Sigmoid colon (tissue), 4 donors: Measurements from ENCODE around the gene NGF.

Source experiments
- CTCF ChIP-seq, 4 experiments: fragments of 450-650 bp in 3 of 4; fragments of 200-600 bp in 1 of 4; IDR thresholded peaks; one replicate each; pipeline ENCODE4 v1.5.1; 2016 to 2019; ENCODE audit warnings: antibody characterized with exemption in 4 of 4, mild to moderate bottlenecking in 3 of 4, moderate library complexity in 2 of 4
- EP300 ChIP-seq, 4 donors: sonication (generic); formaldehyde crosslinking; IDR thresholded peaks; one replicate each; pipeline ENCODE4 v1.6.1; 2017; ENCODE audit warnings: antibody characterized with exemption in 4 of 4
- POLR2A ChIP-seq, 2 donors: fragments of 450-650 bp; IDR thresholded peaks; one replicate each; pipeline ENCODE4 v1.6.1; 2016; ENCODE audit warnings: antibody characterized with exemption in 2 of 2, mild to moderate bottlenecking in 2 of 2, moderate library complexity in 2 of 2
- POLR2AphosphoS5 ChIP-seq, 4 donors: sonication (generic); formaldehyde crosslinking; IDR thresholded peaks; one replicate each; pipeline ENCODE4 v1.6.1; 2017; ENCODE audit warnings: antibody characterized with exemption in 4 of 4

DNA sequence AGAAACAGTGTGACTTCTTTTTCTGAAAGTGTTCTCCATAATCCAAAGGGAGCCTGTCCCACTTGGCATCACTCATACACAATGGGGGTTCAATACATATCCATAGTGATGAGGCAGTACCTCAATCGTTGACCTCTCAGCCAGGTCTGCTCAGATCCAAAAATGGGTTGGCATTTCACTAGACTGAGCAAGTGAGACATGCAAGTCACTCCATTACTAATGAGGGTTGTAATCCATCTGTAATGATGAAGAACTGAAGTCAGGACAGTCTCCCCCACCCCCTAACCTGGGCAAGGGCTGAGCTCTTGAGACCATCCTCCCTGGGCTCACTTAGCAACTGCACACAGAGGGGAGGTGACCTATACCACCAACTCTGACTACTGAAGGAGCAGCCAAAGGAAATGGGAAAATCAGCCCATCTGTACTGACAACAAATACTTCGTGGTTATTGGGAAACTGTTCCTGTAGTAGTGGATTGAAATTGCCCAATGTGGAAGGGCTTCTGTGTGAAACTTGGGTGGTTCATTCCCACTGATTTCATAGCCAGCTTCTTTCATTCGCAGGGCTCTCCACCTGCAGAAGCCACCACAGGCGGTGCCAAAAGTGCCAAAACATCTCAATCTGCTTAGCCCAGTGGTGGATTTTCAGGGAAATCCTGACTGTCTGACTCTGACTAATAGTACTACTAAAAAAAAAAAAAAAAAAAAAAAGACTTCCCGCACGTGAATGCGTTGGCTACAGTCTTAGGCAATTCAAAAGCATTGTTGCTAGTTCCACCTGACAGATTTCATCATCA lies 5.0 kb downstream of the NGF start:
- TF ChIP-seq CTCF (IDR thresholded peaks at IDR 0.05) (no peak), POLR2A (IDR thresholded peaks at IDR 0.05) (no peak), EP300 (IDR thresholded peaks at IDR 0.05) (no peak), POLR2AphosphoS5 (IDR thresholded peaks at IDR 0.05) (peak in 2 of 4 donors; percentile 30 to 42)
